ENCODE results near the gene PDCD4.

GRCh38 chr10:110861930-110862649 lies 9.6 kb upstream of the PDCD4 start:
- peak; percentile 48 to 66 for TF ChIP-seq POLR2AphosphoS5 (IDR thresholded peaks at IDR 0.05)
- peak in 1 of 4 donors; percentile 42 for TF ChIP-seq POLR2A (IDR thresholded peaks at IDR 0.05)
- TF ChIP-seq, protein P1, sequence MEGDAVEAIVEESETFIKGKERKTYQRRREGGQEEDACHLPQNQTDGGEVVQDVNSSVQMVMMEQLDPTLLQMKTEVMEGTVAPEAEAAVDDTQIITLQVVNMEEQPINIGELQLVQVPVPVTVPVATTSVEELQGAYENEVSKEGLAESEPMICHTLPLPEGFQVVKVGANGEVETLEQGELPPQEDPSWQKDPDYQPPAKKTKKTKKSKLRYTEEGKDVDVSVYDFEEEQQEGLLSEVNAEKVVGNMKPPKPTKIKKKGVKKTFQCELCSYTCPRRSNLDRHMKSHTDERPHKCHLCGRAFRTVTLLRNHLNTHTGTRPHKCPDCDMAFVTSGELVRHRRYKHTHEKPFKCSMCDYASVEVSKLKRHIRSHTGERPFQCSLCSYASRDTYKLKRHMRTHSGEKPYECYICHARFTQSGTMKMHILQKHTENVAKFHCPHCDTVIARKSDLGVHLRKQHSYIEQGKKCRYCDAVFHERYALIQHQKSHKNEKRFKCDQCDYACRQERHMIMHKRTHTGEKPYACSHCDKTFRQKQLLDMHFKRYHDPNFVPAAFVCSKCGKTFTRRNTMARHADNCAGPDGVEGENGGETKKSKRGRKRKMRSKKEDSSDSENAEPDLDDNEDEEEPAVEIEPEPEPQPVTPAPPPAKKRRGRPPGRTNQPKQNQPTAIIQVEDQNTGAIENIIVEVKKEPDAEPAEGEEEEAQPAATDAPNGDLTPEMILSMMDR (IDR thresholded peaks at IDR 0.05): no peak

All from upper lobe of left lung (tissue), 4 donors.